LNCAP (cell line): ENCODE data around the gene PPEF1.

Experiments used
- TF ChIP-seq, protein P1 (sequence below): fragments of 450-650 bp; IDR thresholded peaks from 2 replicates; pipeline ENCODE4 v1.5.1; 2017; ENCODE audit warnings: mild to moderate bottlenecking

The PPEF1 gene

GRCh38 chrX:18707426-18708049, at the start of gene PPEF1:
Gene PPEF1 (plus strand): TSS chrX:18707645. CDS start chrX:18707781, 136 bp downstream.
- TF ChIP-seq, protein P1, sequence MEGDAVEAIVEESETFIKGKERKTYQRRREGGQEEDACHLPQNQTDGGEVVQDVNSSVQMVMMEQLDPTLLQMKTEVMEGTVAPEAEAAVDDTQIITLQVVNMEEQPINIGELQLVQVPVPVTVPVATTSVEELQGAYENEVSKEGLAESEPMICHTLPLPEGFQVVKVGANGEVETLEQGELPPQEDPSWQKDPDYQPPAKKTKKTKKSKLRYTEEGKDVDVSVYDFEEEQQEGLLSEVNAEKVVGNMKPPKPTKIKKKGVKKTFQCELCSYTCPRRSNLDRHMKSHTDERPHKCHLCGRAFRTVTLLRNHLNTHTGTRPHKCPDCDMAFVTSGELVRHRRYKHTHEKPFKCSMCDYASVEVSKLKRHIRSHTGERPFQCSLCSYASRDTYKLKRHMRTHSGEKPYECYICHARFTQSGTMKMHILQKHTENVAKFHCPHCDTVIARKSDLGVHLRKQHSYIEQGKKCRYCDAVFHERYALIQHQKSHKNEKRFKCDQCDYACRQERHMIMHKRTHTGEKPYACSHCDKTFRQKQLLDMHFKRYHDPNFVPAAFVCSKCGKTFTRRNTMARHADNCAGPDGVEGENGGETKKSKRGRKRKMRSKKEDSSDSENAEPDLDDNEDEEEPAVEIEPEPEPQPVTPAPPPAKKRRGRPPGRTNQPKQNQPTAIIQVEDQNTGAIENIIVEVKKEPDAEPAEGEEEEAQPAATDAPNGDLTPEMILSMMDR: no peak

GRCh38 chrX:18661273-18661672, 46.2 kb upstream of the PPEF1 start:
- TF ChIP-seq, protein P1: no peak

DNA sequence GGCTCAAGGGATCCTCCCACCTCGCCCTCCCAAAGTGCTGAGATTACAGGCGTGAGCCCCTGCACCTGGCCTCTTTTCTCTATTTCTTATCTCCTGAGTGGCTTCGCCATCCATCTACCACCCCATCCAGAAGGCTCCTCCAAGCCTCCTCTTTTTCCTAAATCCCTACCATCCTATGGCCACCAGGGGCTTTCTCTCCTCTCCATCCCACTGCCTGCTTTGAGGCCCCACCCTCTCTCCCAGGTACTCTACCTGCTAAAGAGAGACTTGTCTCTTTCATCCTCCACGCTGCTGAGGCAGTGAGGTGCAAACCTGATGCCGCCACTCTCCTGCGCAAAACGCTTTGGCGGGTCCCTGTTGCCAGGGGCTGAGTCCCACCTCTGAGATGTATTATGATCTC, 42.5 kb upstream of the PPEF1 start:
- TF ChIP-seq, protein P1: no peak

DNA sequence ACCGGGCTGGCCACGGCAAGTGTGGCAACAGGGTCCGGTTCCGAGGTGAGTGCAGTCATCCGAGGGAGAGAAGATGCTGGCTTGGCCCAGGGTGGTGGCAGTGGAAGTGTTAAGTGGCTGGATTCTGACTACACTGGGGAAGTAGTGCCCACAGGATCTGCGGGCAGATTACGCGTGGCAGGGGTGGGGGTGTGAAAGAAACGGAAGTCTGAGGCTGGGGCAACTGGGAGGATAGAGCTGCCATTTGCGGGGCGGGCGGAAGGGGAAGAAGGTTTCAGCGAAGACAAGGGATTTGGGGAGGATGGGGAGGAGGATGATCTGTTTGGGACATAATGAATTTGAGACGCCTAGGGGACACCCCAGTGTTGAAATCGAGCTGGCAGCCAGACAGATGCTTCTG, 40.8 kb upstream of the PPEF1 start:
- TF ChIP-seq, protein P1: no peak

- TF ChIP-seq, protein P1: no peak
Measured at GRCh38 chrX:18668071-18668835, 39.2 kb upstream of the PPEF1 start.

- TF ChIP-seq, protein P1: no peak
Measured at GRCh38 chrX:18672008-18672407, 35.4 kb upstream of the PPEF1 start, which contains the start of gene RS1. Gene RS1 (minus strand): TSS chrX:18672108. CDS start chrX:18672068, 40 bp downstream.

- TF ChIP-seq, protein P1: no peak
Measured at GRCh38 chrX:18674417-18674787, 33.0 kb upstream of the PPEF1 start.
